Limb (tissue), 2 donors: ENCODE data around the gene PRLR.
"Not testable (repeated sequence)": the region's sequence is repeated elsewhere in the genome, so short reads cannot be mapped to it uniquely, and the experiment has no call there.

Experiments used
- DNase-seq, 2 donors: peaks; one replicate each; pipeline ENCODE4 v3.0.0-alpha.2; 2016; ENCODE audit errors: extremely low spot score in 2 of 2

PRLR gene

DNA sequence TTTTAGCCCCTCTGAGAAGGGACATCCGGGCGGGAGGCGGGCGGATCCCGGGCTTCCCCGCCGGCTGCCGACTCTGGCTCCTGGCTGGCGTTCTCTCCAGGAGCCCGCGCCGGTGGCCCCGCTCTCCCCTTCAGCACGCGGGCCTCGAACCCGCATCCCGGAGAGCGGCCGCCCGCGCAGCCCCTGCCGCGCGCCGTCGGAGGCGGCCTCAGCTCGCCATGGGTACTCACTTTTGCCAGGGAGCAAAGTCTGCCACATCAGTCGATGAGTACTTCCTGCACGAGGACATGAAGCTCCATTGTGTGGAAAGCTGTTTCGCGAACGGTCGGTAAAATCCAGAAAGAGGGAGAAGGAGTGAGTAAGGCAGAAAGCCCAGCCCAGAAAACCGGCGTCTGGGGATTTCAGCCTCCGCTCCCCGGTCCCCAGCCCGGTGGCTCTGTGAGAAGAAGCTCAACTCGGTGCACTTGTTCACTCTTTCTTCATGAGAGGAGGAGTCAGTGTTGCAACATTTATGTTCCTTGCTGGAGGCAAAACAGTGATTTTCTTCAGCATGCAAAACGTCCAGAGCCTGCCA lies at the start of gene PRLR:
PRLR (minus strand) TSS at position 450 of the 574 bp plus-strand sequence. CDS start 140,867 bp downstream, outside the sequence.
- DNase-seq = peak in 1 of 2 donors; percentile 57

DNA sequence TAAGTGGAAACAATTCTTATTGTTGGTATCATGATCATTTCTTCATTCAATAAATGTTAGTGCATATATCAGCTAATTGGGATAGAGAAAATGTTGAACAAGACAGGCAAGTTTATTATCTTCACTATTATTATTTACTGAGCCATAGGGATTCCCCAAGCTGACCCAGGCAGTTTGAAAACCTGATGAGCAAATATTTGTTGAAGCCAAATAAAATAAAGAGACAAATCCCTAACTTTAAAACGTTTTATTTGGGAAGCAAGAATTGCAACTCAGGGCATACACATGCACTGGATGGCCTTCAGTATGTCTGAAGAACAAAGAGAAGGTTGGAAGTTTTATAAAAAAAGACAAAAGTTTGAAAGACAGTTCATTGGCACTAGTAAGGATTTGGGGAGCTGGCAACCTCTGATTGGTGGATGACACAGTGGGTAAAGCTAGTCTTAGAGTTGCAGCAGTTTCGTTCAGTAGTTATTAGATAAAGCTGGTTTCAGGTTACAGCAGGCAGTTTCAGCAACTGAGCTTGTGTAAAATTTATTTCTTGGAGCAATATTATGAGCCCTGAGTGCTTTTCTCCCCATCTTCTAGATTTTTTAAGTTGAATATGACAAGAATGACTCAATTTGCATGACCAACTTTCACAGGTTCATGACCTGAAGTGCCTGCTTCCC lies 44.7 kb upstream of the PRLR start:
- no peak for DNase-seq

DNA sequence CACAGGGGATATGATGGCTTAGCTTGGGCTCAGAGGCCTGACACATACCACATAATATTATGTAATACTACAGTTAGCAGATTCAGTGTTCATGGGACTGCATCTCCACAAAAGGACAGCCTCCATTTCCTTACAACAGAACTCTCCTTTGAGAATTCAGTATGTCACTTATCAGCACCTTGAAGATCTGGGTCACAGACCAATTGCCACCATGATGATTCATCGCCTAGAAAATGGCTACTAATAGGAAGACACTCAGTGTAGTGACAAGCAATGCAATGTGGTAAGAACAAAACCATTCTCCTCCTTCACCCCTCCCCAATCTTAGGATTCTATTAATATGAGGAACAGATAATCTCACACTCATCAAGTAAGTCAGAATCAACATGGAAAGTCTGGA lies 38.7 kb upstream of the PRLR start:
- no peak for DNase-seq

DNA sequence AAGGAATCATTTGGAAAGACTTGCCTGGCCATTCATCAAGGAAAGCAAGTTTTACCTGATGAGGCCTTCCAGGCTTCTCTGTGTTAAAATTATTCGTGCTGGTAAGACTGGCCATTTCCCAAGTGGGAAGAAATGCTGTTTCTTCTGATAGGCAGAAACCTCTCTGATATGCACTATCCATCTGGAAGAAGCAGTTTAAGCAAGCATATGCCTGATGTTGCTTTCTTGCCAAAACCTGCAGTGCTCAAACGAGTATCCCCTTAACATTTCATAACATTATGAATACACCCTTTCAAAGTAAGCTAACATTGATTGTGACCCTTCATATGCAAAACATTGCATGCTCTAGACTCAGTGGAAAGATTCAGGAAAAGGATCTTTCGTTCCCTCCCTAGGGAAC lies 36.0 kb upstream of the PRLR start:
- DNase-seq = no peak

DNA sequence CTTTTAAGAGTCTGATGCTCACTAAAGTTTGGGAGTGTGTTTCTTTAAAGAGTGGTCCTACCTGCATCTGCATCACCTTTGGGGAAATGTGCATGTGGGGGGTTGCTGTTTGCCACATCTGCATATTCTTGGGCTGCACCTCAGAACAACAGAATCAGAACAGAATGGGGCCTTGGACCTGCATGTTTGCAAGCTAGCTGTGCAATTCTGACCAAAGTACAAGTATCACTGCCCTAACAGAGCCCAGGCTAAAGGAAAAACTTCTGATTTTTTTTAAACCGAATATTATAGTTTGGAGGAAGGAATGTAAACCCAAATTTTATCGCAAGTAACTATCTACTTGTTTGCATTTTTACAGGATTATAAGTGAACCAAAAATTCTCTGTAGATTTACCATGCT lies 34.2 kb upstream of the PRLR start:
- no peak for DNase-seq

DNA sequence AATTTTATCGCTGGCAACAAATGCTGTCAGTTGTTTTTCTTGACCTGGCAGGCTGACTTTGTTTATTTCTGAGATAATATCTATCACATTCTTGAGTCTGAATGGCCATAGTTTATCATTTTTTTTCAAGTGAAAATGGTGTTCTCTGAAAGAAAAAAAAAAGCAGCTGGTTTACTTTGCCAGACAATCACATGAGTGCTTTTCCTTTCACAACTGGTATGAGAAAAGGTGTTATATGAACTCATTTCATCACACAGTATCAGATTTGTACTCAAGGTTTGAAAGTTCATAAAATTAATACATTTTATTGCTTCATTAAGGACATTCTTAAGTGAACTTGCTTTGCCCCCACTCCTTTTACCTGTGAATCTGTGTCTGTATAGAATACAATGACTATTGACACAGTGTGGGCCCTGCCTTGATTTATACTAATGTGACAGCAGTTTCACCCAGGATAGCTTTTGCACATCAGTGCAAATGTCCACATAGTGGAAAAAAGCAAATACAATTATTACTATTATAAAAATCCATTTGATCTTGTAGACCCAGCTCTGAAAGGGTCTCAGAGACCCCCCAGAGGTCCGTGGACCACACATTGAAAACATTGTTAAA lies 33.1 kb upstream of the PRLR start:
- DNase-seq = no peak

DNA sequence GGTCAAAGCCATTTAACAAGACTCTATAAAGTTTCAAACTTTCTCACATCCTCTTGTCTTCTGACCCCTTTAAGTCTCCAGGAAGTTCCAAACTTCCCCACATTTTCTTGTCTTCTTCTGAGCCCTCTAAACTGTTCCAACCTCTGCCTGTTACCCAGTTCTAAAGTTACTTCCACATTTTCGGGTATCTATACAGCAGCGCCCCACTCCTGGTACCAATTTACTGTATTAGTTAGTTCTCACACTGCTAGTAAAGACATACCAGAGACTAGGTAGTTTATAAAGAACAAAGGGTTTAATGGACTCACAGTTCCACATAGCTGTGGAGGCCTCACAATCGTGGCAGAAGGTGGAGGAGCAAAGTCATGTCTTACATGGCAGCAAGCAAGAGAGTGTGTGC lies 23.3 kb upstream of the PRLR start:
- no peak for DNase-seq

DNA sequence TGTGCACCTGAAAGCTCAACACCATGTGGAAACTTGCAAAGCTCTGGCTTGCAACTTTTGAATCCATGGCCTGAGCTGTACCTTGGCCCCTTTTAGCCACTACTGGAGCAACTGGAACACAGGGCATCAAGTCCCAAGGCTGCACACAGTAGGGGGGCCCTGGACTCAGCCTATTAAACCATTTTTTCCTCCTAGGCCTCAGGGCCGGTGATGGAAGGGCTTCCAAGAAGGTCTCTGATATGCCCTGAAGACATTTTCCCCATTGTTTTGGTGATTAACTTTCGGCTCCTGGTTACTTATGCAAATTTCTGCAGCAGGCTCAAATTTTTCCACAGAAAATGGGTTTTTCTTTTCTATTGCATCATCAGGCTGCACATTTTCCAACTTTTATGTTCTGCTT lies 22.7 kb upstream of the PRLR start:
- no peak for DNase-seq

DNA sequence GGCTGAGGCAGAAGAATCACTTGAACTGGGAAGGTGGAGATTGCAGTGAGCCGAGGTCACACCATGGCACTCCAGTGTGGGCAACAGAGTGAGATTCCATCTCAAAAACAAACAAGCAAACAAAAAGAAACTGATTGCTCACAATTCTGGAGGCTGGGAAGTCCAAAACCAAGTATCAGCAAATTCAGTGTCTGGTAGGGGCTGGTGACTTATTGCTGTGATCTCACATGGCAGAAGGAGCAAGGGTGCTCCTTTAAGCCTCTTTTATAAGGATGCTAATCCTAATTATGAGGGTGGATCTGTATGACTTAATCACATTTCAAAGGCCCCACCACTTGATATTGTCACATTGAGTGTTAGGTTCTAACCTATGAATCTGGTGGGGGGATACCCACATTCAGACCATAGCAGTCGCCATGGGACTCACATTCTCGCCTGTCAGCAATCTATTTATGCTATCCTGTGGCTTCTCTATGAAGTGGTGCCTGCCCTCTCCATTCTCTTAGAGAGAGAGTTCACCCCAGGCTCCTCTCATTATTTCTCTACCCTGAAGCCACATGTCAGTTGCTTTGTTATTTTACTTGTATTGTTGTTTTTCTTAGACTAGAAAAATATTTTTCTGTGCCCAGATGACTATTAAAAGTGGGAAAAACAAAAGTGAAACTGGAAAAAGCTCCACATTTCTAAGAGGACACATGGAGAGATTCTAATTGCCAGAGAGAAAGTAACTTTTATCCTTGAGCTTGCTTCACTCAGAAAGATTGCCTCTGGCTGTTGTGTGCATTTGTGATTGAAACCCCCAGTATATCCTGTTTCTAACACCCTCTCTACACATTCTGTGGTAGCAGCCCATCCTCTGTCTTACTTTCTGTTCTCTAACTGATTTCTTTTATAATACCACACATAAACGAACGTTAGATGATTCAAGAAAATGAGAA lies 18.8 kb upstream of the PRLR start:
- no peak for DNase-seq

DNA sequence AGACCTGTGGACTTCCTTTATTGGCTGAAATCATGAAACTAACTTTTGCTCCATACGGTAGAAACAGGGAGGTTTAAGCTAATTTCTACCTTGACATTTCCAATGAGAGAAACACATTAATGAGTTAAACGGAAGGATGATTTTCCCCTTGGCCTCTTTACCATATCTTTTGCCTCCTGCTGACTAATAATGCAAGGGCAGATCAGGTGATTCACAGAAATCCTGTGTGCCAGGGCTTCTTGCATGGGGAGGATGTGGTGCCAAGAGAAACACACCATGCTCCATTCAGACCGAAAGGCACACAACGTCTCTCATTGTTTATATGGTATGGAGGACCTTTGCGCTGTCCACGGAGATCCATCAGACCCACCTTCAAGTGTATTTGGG lies 17.4 kb upstream of the PRLR start:
- no peak for DNase-seq

DNA sequence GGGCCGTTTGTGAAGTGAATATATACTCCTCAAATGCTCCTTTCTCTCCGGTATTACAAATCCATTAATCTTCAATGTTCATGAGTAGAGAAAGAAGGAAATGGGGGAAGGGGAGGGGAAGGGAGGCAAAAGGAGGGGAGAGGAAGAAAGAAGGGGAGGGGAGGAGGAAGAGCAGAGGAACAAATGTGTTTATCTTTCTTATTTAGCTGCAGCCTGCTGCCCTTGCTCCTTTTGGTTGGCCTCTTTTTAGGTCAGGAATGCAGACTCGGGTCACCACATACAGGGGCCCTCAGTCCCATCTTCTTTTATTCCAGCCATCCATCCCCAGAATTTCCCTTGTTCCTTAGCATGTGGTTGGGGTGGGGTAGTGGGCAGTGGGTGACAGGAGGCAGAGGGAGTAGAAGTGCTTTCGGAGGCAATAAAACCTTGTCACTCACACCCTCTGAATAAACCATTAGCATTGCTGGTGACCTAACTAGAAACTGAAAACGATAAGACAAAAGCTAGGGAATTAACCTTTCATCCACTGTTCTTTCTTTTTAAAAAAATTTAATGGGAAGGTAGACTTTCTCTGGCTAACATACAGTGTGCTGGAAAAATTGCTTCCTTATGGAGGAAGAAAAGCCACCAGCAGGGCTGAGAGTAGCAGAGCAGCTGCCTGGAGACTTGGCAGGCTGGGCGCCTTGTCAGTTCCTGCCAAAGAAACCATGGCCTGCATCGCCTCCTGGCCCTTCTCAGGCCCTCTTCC lies 16.8 kb upstream of the PRLR start:
- peak; percentile 59 to 72 for DNase-seq

DNA sequence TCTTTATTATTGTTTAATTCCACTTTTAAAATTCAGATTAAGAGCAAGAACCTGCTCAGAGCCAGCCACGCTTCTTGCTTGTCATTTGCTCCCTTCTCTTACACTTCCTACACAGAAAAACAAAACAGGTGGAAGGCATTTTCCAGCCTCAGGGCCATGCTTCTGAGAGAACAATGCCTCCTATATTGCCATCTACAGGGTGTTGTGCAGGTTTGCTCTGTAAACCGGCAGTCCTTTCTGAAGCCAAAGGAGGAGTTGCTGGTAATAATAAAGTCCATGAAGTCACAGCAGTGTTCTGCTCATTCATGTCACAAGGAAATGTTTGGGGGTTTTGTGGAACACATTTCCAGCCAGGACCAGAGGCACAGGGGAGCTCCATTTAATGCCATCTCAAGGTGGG lies 16.1 kb upstream of the PRLR start:
- no peak for DNase-seq

DNA sequence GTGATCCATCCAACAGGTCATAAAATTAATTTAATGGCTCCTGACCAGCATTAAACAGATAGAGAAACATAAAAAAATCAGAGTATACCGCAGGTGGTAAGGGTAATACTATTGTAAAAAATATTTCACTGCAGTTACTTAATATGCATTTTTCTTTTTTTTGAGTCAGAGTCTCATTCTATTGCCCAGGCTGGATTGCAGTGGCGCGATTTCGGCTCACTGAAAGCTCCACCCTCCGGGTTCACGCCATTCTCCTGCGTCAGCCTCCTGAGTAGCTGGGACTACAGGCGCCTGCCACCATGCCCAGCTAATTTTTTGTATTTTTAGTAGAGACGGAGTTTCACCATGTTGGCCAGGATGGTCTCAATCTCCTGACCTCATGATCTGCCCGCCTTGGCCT lies 15.1 kb upstream of the PRLR start:
- DNase-seq = not testable (repeated sequence)

DNA sequence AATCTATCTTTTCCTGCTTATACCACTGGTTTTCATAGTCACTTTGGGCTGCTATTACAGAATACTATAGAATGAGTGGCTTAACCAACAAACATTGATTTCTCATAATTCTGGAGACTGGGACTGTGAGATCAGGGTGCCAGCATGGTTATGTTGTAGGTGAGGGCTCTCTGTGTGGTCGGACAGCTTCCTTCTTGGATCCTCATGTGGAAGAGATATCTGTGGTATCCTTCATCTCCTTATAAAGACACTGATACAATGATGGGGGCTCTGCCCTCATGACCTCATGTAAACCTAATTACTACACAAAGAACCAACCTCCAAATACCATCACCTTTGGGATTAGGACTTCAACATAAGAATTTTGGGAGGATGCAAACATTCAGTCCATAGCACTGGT lies 13.9 kb upstream of the PRLR start:
- no peak for DNase-seq

DNA sequence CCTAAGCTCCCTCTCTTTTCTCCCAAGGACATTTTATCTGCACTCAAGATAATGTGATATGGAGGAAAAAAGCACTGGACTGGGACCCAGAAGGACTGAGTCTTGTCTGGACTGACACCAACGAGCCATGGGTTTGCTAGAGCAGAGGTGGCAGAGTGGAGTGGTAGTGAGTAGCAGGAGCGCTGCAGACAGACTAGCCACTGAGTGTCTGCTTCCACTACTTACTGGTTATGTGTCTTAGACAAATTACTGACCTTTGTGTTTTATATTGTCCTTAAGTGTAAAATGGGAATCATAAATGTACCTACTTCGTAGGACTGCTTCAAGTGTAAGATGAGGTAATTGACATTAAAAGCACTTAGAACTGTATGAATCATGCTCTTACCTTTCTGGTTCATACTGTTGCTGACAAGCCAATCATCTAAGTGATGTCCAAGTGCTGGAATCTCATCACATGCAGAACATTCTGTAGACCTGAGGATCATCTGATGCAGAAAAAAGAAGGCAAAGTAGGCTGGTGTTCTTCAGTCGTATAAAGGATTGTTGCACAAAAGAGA lies 12.5 kb upstream of the PRLR start:
- DNase-seq = no peak

DNA sequence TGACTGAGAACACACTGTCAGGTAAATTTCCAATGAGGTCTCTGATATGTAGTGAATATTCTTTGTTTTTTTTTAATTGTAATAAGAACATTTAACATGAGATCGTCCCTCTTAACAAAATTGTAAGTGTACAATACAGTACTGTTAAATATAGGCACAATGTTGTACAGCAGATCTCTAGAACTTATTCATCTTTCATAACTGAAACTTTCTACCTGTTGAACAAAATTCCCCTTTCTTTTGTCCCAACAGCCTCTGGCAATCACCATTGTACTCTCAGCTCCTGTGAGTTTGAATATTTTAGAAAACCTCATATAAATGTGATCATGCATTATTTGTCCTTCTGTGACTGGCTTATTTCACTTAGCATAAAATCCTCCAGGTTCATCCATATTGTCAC lies 10.6 kb upstream of the PRLR start:
- no peak for DNase-seq

DNA sequence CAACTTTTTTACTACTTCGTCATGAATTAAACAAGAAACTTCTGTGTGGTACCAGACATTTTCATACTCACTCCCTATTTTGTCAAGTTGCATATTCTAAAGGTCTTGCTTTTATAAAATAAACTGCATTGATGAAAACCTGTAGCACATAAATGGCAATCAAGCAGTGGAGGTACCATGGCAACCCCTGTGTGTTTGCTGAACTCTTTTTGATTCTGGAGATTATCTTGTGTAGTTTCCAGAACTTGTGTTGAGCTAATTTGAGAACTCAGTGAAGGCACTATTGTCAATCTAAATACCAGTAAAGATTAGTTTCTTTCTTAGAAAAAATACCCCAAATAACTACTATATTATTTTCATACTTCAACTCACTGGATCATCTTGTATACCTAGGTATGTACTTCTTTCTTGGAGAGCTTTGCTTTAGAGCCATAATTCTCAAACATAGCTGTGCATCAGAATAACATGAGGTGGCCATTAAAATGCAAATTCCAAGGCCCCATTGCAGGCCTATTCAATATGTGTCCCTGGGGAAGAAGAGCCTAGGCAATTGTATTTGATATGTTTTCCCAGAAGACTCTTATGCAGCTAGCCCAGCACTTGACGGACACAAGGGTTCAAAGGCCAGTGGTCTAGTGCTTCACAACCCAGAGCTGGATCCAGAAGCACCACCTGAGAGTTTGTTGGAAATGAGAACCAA lies 9.8 kb upstream of the PRLR start:
- no peak for DNase-seq

DNA sequence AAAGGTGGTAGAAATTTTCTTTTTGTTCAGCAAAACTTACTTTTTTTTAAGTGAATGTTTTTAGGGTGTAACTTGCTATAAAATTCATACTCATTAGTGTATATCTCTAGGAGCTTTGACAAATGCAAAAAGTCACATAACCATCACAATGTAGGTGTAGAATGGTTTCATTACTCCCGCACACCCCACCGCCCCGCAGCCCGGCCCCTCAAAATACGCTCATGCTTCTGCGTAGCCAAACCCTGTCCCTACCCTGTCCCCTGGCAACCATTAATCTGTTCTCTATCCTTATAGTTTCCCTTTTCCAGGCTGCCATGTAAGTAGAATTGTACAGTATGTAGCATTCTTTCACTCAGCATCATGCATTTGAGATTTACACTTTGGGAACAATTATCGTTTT lies 9.2 kb upstream of the PRLR start:
- no peak for DNase-seq

DNA sequence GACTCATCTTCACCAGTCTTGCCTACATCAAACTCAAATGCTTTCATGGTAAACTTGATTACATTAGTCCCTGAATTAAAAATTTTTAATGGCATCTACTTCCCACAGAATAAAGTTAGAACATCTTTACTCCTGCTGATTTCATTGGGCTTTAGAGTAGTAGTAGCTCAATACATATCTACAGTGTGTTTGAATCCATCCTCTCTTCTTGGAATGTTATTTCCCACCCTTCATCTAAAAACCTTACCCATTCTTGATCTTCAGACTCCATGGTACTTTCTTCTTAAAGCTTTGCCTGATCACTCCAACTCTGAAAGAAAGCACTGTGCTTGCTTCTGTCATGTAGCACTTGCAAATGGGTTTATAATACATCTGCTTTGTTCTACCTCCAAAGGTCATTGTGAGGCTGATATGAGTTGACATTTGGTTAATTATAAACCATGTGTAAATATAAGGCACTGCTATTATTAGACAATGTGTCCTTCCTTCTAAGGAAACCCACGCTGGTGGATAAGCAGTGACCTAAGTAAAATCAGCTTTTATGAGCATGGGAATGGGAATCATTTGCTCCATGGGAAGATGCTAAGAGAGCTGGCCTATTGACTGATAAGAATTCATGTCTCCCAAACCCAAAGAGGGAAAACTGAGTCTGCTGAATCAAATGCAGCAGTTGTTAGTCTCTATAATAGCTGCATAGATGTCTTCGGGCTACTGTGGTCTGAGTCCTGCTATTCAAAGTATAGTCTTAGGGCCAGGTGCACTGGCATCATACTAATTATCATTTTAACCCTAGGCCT lies 7.5 kb upstream of the PRLR start:
- no peak for DNase-seq

DNA sequence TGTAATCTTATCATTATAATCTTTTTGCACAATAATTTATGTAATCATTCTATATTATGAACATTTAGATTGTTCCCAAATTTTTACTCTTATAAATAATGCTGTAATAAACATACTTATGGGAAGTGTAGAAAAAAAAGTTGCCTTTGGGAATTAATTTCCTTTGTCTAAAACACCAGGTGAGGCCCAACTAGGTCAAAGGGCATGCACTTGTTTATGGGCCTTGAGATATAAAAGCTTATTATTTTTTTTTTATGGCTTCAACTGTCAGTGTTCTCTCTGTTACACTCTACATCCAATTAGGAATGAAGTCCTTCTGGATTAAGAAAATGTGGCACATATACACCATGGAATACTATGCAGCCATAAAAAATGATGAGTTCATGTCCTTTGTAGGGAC lies 6.5 kb upstream of the PRLR start:
- no peak for DNase-seq
